C1 segment of cervical spinal cord (tissue), 14 donors: Measurements from ENCODE around the gene USF1.
"Not testable (repeated sequence)": the region's sequence is repeated elsewhere in the genome, so short reads cannot be mapped to it uniquely, and the experiment has no call there.

Experiments used
- DNase-seq, 14 donors: peaks; one replicate each; lab custom pipeline; 2025; lab: John Stamatoyannopoulos, UW

Gene USF1

DNA sequence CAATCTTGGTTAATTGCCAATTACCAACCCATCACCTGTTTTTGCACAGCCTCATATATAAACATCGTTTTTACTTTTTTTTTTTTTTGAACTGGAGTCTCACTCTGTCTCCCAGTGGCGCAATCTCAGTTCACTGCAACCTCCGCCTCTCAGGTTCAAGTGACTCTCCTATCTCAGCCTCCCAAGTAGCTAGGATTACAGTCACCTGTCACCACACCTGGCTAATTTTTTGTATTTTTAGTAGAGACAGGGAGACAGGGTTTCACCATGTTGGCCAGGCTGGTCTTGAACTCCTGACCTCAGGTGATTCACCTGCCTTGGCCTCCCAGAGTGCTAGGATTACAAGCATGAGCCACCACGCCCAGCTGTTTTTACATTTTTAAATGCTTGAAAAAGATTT lies 53.7 kb downstream of the USF1 start:
- DNase-seq: not testable (repeated sequence)
